ENCODE measurements around the gene NIPAL3. TPM values are rescaled to one million over a fixed set of nuclear protein-coding genes. Genes with fewer than 3 reads are reported as not detected.

Gene NIPAL3
- total and polyA plus RNA-seq, 3 donors from 2014 or later: 11.2 to 46.0 (median 33.1) TPM

DNA sequence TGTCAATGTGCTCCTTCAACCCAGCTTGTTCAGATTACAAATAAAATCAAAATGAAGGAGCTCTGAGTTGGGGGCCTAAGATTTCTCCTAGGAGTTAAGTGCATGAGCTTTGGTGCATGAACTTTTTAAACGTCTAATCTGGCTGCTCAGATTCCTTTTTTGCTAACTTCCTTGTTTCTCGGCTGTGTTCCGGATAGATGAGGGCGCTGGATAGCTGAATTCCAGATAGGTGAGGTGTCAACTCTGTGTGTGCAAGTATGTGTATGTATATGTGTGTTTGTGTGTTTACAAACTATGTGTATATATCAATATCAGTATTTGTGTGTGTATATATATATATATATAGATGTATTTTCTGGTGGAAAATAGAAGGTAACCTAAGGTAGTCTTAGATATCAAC lies 49.5 kb downstream of the NIPAL3 start:
- Histone ChIP-seq H3K4me3 (no peak overlapping the region), H3K4me1 (no peaks in the 10 kb centered on the region), H3K9me3 (no peaks in the 10 kb centered on the region), H3K27me3 (no peaks in the 10 kb centered on the region), H3K36me3 (ENCODE audit: low read depth, missing control alignments) (no peaks in the 10 kb centered on the region), H3K27ac (no peak overlapping the region)
- 73 to 87% methylated on average over 4 of the region's 4 CpGs for WGBS, 2 donors
- DNase-seq: no peak
- intact Hi-C loops (cut with DNase I; ENCODE audit: low total_unique reads): no loop called here
- TF ChIP-seq, protein P1, sequence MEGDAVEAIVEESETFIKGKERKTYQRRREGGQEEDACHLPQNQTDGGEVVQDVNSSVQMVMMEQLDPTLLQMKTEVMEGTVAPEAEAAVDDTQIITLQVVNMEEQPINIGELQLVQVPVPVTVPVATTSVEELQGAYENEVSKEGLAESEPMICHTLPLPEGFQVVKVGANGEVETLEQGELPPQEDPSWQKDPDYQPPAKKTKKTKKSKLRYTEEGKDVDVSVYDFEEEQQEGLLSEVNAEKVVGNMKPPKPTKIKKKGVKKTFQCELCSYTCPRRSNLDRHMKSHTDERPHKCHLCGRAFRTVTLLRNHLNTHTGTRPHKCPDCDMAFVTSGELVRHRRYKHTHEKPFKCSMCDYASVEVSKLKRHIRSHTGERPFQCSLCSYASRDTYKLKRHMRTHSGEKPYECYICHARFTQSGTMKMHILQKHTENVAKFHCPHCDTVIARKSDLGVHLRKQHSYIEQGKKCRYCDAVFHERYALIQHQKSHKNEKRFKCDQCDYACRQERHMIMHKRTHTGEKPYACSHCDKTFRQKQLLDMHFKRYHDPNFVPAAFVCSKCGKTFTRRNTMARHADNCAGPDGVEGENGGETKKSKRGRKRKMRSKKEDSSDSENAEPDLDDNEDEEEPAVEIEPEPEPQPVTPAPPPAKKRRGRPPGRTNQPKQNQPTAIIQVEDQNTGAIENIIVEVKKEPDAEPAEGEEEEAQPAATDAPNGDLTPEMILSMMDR (IDR thresholded peaks at IDR 0.05): no peak
- no peak for TF ChIP-seq POLR2A (IDR thresholded peaks at IDR 0.05)

DNA sequence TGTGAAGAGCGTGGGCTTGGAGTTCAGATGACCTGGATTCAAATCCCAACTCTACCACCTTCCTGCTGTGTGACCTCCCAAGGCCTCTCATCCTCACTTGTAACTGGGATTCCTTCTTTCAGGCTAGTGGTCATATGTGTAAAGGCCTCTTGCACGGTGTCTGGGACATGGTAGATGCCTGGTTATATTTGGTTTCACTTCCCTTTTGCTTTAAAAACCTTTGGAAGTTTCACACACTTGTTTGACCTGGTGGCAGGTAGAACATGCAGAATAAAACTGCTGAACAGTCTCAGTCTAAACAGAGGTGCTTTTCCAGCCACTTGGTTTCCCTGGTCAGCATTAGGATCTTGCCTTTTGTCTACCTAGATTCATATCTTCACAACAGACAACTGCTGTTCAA lies 50.0 kb downstream of the NIPAL3 start:
- intact Hi-C loops (cut with DNase I; ENCODE audit: low total_unique reads): no loop called here
- H3K27me3 ChIP-seq: no peaks in the 10 kb centered on the region
- TF ChIP-seq, protein P1 (IDR thresholded peaks at IDR 0.05): no peak
- TF ChIP-seq POLR2A (IDR thresholded peaks at IDR 0.05): no peak
- H3K36me3 ChIP-seq (ENCODE audit: low read depth, missing control alignments): no peaks in the 10 kb centered on the region
- DNase-seq: no peak
- no peaks in the 10 kb centered on the region for H3K9me3 ChIP-seq
- no peak overlapping the region for H3K27ac ChIP-seq
- no peak overlapping the region for H3K4me3 ChIP-seq
- no peaks in the 10 kb centered on the region for H3K4me1 ChIP-seq
- 92 to 94% methylated on average over 2 of the region's 2 CpGs for WGBS, 2 donors

DNA sequence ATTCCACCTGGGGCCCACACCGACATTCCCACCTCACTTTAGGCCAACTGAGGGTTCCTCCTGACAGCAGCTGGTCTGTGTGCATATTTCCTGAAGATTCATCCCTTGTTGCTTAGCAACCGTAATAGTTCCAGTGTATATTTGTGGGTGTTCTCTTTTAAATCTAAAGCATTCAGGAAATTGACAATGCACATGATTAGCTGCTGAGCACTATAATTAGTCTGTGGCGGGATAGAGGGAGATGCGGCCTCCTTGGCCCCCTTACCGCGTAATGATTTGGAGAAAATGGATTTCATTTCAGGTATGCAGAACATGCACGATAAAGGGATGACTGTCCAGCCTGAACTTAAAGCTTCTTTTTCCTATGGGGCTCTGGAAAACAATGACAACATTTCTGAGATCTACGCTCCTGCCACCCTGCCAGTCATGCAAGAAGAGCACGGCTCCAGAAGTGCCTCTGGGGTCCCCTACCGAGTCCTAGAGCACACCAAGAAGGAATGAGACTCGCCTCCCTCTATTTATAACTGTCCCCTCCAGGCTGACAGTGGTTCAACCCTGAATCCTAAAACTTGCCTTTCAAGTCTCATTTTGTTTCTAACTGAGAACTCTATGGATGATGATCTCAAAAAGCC lies 53.2 kb downstream of the NIPAL3 start:
- no peaks in the 10 kb centered on the region for H3K9me3 ChIP-seq
- H3K36me3 ChIP-seq (ENCODE audit: low read depth, missing control alignments): no peaks in the 10 kb centered on the region
- intact Hi-C loops (cut with DNase I; ENCODE audit: low total_unique reads): no loop called here
- H3K27ac ChIP-seq: no peak overlapping the region
- no peak overlapping the region for H3K4me3 ChIP-seq
- no peaks in the 10 kb centered on the region for H3K4me1 ChIP-seq
- 85 to 88% methylated on average over 11 of the region's 11 CpGs for WGBS, 2 donors
- no peak for TF ChIP-seq POLR2A (IDR thresholded peaks at IDR 0.05)
- TF ChIP-seq, protein P1 (IDR thresholded peaks at IDR 0.05): no peak
- H3K27me3 ChIP-seq: no peaks in the 10 kb centered on the region
- DNase-seq: no peak

DNA sequence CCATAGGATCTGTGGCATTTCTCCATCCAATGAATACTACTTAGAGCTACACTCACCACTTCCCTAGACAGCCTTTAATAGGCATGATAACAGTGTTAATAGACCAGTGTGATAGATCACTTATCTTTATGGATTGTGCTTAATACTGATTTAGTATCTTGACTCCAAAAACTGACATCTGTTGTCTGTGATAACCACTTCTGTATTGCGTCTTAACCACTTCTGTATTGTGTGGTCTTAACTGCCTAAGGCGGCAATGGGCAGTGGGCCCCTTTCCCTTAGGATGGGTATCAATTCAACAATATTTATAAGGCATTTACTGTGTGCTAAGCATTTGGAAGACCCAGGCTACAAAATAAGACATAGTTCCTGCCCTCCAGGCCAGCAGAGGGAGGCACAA lies 55.0 kb downstream of the NIPAL3 start:
- H3K9me3 ChIP-seq: no peaks in the 10 kb centered on the region
- no peak for DNase-seq
- intact Hi-C loops (cut with DNase I; ENCODE audit: low total_unique reads): no loop called here
- no peaks in the 10 kb centered on the region for H3K4me1 ChIP-seq
- WGBS, 2 donors: 92 to 93% methylated on average over 2 of the region's 2 CpGs
- H3K4me3 ChIP-seq: no peak overlapping the region
- no peaks in the 10 kb centered on the region for H3K36me3 ChIP-seq (ENCODE audit: low read depth, missing control alignments)
- H3K27ac ChIP-seq: no peak overlapping the region
- TF ChIP-seq, protein P1 (IDR thresholded peaks at IDR 0.05): no peak
- TF ChIP-seq POLR2A (IDR thresholded peaks at IDR 0.05): no peak
- no peaks in the 10 kb centered on the region for H3K27me3 ChIP-seq

All from testis (tissue), 3 donors.